NT2/D1 (cell line): ENCODE data around the gene IDH3G.
"Not testable (repeated sequence)": the region's sequence is repeated elsewhere in the genome, so short reads cannot be mapped to it uniquely, and the experiment has no call there.

ENCODE experiments used
- DNase-seq: peaks from one replicate; pipeline ENCODE4 v3.0.0-alpha.2; 2011; ENCODE audit warnings: low read depth, low spot score
- H3K27me3 ChIP-seq: 2 replicates; pipeline ENCODE4 v1.6.0; 2011; ENCODE audit warnings: mild to moderate bottlenecking; ENCODE audit not compliant: insufficient read length, insufficient read depth
- H3K36me3 ChIP-seq: 2 replicates; pipeline ENCODE4 v1.6.1; 2011; ENCODE audit warnings: mild to moderate bottlenecking, low read length, mixed read lengths; ENCODE audit not compliant: insufficient read depth, insufficient read length
- H3K4me1 ChIP-seq: 2 replicates; pipeline ENCODE4 v1.5.1; 2011; ENCODE audit not compliant: insufficient read depth, insufficient read length
- H3K4me3 ChIP-seq: 2 replicates; pipeline ENCODE4 v1.5.1; 2011; ENCODE audit warnings: low read depth; ENCODE audit not compliant: insufficient read length
- H3K9ac ChIP-seq: 2 replicates; pipeline ENCODE4 v1.6.0; 2011; ENCODE audit warnings: low read depth; ENCODE audit not compliant: insufficient read length
- H3K9me3 ChIP-seq: 2 replicates; pipeline ENCODE4 v1.5.1; 2011; ENCODE audit warnings: mild to moderate bottlenecking, low read length; ENCODE audit not compliant: insufficient read depth
- SUZ12 ChIP-seq: IDR thresholded peaks from 2 replicates; pipeline ENCODE4 v1.6.1; 2011; ENCODE audit not compliant: insufficient read length, insufficient read depth; ENCODE audit errors: extremely low read depth
- YY1 ChIP-seq: IDR thresholded peaks from 2 replicates; pipeline ENCODE4 v1.6.1; 2011; ENCODE audit not compliant: insufficient read length, insufficient read depth
- ZNF274 ChIP-seq: IDR thresholded peaks from 2 replicates; pipeline ENCODE4 v1.6.1; 2011; ENCODE audit warnings: mild to moderate bottlenecking, low read depth, low read length

IDH3G gene

DNA sequence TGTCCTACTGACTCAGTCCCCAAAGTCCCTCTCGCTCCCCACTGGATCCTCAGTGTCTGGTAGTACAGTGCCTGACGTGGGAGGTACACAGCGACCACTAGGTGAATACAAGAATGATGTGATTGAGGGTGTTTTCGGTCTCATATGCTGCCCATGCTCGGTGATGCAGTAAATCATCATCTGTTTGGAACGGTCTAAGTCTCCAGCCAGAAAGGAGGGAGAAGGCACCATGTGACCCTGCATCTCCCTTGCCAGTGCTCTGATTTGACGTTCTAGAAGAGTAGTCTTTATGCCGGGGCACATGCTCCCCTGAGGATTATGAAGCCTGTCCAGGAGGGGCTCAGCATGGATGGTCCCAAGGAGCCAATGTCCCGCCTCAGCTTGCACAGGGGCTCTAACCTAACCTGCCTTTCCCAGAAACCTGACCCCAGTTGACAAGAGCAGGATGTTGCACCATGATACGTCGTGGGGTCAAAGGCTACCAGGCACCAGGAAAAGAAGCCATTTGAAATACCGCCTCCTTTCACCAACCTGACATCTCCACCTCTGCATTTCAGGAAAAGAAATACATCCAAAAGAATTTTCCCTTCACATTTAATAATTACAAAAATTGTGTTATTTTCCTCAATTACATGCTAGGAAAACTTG lies 43.9 kb downstream of the IDH3G start:
- TF ChIP-seq ZNF274 = no peak
- TF ChIP-seq YY1 = no peak
- no peak for TF ChIP-seq SUZ12
- Histone ChIP-seq H3K36me3 (no peaks in the 10 kb centered on the region), H3K9me3 (no peaks in the 10 kb centered on the region), H3K4me1 (no peaks in the 10 kb centered on the region), H3K9ac (no peak overlapping the region), H3K4me3 (no peak overlapping the region), H3K27me3 (no peaks in the 10 kb centered on the region)
- no peak for DNase-seq

DNA sequence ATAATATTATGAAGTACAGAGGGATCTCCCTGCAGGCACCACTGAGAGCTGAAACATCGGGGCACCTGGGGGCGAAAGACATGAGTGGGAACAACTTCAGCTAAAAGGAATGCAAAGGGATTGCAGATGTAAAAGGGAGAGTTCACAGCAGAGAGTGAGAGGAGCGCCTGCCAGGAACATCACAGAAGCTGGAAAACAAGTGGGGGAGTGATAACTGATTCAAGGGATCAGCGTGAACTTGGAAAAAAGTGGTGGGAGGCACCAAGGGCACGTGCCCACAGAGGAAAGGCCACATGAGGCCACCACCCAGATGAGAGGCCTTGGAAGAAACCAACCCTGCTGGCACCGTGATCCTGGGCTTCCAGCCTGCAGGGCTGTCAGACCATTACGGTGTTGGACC lies 45.2 kb downstream of the IDH3G start:
- H3K4me1 ChIP-seq, H3K9ac ChIP-seq, H3K9me3 ChIP-seq, H3K36me3 ChIP-seq, DNase-seq, H3K27me3 ChIP-seq, H3K4me3 ChIP-seq: not testable (repeated sequence)

DNA sequence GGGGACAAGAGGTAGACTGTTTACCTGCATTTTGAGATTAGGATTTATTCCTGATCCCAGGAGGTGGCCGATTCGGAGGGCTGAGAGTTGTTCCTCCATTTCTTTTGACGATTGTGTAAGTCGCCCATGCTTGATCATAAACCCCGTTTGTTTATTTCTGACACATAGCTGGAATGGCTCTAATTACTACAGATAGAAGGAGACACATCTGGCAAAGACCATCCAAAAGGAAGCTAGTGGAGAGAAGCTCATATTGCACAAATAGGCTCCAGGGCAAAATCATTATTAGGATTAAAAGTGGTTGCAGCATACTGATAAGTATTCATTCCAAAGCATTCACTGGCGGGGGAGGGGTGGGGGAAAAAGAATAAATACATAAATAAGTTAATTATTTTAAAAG lies 47.2 kb downstream of the IDH3G start:
- not testable (repeated sequence) for H3K27me3 ChIP-seq, H3K4me1 ChIP-seq, H3K4me3 ChIP-seq, H3K9ac ChIP-seq, H3K9me3 ChIP-seq, DNase-seq, H3K36me3 ChIP-seq

DNA sequence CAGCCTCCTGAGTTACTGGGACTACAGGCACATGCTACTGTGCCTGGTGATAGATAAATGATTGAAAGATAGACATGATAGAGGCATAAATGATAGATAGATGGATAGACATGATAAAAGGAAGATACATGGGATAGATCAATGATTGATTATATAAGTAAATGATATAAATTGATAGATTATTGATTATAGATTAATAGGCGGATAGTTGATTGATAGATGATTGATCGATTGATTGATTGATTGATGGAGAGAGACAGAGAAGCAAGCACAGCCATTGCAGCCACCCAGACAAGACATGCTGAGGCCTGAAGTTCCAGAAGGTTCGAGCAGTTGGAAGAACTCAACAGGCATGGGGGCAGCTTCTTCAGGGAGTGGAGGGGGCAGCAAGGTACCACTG lies 47.8 kb downstream of the IDH3G start:
- Histone ChIP-seq H3K27me3 (no peaks in the 10 kb centered on the region), H3K9ac (no peak overlapping the region), H3K9me3 (no peaks in the 10 kb centered on the region), H3K36me3 (no peaks in the 10 kb centered on the region), H3K4me1 (no peaks in the 10 kb centered on the region), H3K4me3 (no peak overlapping the region)
- no peak for DNase-seq
- no peak for TF ChIP-seq SUZ12
- no peak for TF ChIP-seq YY1
- no peak for TF ChIP-seq ZNF274

DNA sequence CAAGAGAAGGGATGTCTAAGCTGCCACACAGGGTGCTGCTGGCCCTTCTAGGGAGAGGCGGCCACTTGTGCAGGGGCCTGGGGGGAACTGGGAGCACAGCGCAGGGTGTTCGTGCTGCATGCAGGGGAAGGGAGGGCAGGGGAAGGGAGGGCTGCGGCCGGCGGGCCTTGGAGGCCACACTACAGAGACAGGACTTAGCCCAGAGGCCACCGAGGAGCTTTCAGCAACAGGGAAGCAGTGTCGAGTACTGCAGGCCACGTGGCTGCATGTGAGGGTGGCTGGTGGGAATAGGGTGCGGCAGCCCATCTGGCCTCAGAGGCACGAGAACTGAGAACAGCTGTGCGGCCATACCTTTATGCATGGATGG lies 49.1 kb downstream of the IDH3G start:
- not testable (repeated sequence) for DNase-seq, H3K27me3 ChIP-seq, H3K4me1 ChIP-seq

DNA sequence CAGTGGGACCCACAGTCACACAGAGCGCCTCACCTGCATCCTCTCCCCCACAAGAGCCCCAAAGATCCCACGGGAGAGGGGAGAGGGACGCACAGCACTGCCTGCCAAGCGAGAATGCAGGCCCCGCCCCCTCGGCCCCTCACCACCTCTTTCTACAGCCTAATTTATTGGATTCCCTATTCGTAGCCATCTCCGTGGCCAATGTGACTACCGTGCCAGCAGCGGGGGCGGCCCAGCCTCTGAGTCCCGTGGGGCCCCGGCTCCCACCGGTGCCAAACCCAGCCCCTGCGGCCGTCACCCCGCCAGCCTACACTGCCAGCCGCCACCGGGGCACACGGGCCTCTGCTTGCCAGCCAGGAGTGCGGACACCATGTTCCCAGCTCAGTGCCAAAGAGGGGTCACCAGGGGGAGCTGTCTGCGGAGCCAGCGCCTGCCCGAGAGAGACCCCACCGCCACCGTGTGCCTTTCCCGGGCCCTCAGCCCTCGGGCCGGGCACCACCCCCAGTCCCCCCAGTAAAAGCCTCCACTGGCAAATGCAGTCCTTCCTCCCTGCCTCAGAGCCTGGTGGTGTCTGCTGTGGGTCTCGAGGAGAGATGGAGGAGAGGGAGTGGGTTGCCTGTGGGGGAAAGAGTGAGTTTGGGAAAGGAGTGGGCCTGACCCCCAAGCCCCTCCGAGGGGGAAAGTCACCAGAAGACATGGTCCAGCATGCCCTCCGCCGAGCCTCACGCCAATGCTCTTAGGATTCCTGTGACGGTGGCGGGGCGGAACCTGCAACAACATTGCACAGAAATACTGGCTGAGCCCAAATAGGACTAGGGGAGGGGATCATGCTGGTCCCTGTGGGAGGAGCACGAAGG lies 49.7 kb downstream of the IDH3G start:
- H3K4me3 ChIP-seq = no peak overlapping the region
- H3K4me1 ChIP-seq = no peaks in the 10 kb centered on the region
- no peaks in the 10 kb centered on the region for H3K9me3 ChIP-seq
- no peak for DNase-seq
- TF ChIP-seq SUZ12 (no peak), ZNF274 (no peak), YY1 (no peak)
- no peaks in the 10 kb centered on the region for H3K36me3 ChIP-seq
- no peak overlapping the region for H3K9ac ChIP-seq
- no peaks in the 10 kb centered on the region for H3K27me3 ChIP-seq

More for the DNA sequence above, 49.1 kb downstream of the IDH3G start:
- H3K9ac ChIP-seq, H3K9me3 ChIP-seq, H3K36me3 ChIP-seq, H3K4me3 ChIP-seq: not testable (repeated sequence)

DNA sequence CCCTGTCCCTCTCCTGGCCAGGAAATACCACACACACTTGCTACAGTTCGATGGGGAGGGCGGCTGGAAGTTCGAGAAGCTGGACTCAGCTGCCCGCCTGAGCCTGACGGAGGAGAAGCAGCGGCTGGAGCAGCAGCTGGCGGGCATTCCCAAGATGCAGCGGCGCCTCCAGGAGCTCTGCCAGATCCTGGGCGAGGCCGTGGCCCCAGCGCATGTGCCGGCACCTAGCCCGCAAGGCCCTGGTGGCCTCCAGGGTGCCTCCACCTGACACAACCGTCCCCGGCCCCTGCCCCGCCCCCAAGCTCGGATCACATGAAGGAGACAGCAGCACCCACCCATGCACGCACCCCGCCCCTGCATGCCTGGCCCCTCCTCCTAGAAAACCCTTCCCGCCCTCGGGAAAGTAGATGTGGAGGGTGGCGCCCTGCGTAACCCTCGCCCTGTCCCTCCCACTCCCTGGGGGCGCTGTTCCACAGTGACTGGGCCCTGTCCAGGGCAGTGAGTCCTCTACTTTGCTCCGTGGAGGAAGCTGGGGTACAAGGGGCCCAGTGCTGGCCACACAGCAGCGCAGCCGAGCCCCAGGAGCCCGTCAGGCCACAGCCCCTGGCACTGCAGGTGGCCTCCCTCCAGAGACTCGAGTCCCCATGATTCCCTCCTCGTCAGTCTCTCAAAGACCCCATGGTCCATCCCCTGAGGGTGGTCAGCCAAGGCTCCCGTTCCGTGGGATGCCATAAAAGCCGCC lies 50.5 kb downstream of the IDH3G start:
- not testable (repeated sequence) for H3K4me3 ChIP-seq, H3K9me3 ChIP-seq, DNase-seq, H3K4me1 ChIP-seq, H3K9ac ChIP-seq, H3K27me3 ChIP-seq, H3K36me3 ChIP-seq

DNA sequence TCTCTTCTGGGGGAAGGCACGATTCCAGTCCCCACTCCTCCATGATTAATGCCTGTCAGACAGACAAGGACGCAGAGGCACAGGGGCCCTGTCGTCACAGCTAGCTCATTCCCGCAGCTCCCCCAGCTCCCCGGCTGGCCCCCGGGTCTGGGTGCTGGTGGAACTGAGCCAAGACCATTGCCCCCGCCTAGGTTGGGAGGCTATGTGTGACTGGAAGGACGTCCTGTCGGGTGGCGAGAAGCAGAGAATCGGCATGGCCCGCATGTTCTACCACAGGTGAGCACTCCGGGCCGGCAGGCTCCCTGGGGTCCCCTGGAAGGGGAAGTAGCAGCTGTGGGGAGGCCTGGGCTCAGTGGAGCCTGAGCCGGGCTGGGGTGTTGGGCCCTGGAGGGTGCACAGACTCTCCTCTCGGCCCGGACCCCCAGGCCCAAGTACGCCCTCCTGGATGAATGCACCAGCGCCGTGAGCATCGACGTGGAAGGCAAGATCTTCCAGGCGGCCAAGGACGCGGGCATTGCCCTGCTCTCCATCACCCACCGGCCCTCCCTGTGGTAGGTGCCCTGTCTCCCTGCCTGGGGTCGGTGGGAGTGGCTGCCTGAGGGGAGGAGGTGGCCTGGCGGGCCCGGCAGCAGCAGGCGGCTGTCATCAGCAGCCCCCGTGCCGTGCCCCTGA lies 51.2 kb downstream of the IDH3G start:
- not testable (repeated sequence) for H3K9me3 ChIP-seq, DNase-seq, H3K4me1 ChIP-seq, H3K36me3 ChIP-seq, H3K9ac ChIP-seq, H3K4me3 ChIP-seq, H3K27me3 ChIP-seq

DNA sequence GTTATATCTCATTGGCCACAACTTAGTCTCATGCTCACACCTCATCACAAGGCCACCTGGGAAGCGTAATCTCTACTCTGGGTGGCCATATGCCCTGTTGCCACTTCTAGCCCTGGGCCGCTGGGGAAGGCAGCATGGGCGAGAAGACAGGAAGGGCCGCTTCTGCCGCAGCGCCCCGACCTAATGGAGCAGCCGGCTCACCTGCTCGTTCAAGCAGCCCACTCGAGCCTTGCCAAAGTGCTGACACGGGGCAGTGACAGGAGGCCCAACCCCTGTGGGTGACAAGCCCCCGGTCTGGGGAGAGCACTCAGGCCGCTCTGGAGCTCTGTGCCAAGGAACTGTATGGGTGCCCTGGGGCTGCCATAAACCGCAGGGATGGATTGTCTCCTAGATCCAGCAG lies 52.1 kb downstream of the IDH3G start:
- DNase-seq = not testable (repeated sequence)

More for the DNA sequence above, 52.1 kb downstream of the IDH3G start:
- H3K9me3 ChIP-seq, H3K27me3 ChIP-seq, H3K9ac ChIP-seq, H3K4me1 ChIP-seq, H3K4me3 ChIP-seq, H3K36me3 ChIP-seq: not testable (repeated sequence)
